Head of caudate nucleus (tissue), 42 donors: Measurements from ENCODE around the gene SEC61A2.
"Not testable (repeated sequence)": the region's sequence is repeated elsewhere in the genome, so short reads cannot be mapped to it uniquely, and the experiment has no call there.

Experiments
- DNase-seq, 42 donors: peaks; one replicate each; pipeline versions ENCODE4 v3.0.0 to v3.0.0-alpha.2; 2020 to 2021; ENCODE audit warnings: mixed read lengths in 7 of 42
- intact Hi-C: fragments of 100-400 bp; cut with DNase I; formaldehyde crosslinking; loops from one replicate; pipeline ENCODE4 v1.15.0; 2022

The SEC61A2 gene

GRCh38 chr10:12129222-12130111 lies at the start of gene SEC61A2:
Gene SEC61A2 (plus strand): TSS chr10:12129677. CDS start chr10:12129788, 111 bp downstream.
- intact Hi-C loops, result loop anchor here (10.0 kb wide), 1 partner anchor 65 kb away; the partner anchor contains the start of genes CDC123 and NUDT5
- DNase-seq, result peak; percentile 83 to 100 (median 97)

- no peak for DNase-seq
- intact Hi-C loops, result no loop called here
These were observed 48.0 kb upstream of the SEC61A2 start for GRCh38 chr10:12081470-12081869.

- DNase-seq, result no peak
- intact Hi-C loops, result no loop called here
These were observed 47.5 kb upstream of the SEC61A2 start for GRCh38 chr10:12081879-12082557.

- no peak for DNase-seq
- intact Hi-C loops, result no loop called here
These were observed 40.6 kb upstream of the SEC61A2 start for GRCh38 chr10:12088919-12089318.

- intact Hi-C loops, result no loop called here
- DNase-seq, result no peak
These were observed 38.1 kb upstream of the SEC61A2 start for GRCh38 chr10:12091421-12091820.

DNA sequence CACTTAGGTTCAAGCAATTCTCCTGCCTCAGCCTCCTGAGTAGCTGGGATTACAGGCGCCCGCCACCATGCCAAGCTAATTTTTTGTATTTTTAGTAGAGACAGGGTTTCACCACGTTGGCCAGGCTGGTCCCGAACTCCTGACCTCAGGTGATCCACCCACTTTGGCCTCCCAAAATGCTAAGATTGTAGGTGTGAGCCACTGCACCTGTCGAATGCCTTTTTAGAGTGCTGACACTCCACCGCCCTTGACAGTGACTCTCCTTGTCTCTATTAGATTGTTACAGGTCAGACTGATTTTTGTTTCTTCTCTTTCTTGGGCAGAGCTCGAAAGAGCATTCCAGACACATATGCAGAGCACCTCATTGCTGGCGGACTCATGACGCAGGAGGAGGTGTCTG lies 32.1 kb upstream of the SEC61A2 start:
- intact Hi-C loops, DNase-seq: not testable (repeated sequence)

DNA sequence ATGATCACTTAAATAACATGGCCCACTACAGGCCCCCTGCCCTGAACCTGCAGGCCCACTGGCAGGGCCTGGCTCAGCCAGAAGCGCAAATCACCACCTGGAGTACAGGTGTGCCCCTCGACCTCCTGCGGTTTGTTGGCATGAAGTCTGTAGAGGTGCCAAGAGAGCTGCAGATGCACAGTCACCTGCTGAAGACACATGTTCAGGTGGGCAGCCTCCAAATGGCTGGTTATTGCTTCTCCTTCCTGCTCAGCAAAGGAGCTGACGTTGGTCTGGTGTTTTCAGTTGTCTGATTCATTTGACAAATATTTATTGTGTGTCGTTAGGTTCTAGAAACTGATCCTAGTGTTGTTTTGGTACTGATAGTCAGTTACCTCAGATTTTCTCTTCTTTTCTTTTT lies 31.7 kb upstream of the SEC61A2 start:
- no peak for DNase-seq
- intact Hi-C loops, result no loop called here

DNA sequence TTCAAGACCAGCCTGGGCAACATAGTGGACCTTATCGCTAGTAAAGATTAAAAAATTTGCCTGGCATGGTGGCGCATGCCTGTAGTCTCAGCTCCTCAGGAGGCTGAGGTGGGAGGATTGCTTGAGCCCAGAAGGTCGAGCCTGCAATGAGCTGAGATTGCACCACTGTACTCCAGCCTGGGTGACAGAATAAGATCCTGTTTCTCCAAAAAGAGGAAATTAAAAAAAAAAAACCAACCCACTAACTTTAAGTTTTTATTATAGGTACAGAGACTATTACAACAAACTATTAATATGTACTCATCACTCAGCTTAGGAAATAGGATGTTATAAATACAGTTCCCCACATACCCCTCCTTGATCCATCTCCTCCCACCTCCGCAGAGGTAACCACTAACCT lies 30.5 kb upstream of the SEC61A2 start:
- intact Hi-C loops, result no loop called here
- DNase-seq, result no peak

GRCh38 chr10:12103802-12104201 lies 25.7 kb upstream of the SEC61A2 start:
- DNase-seq, result no peak
- intact Hi-C loops, result no loop called here

- DNase-seq, result peak in 15 of 42 donors; percentile 3 to 51 (median 31)
- intact Hi-C loops, result no loop called here
These were observed 21.7 kb upstream of the SEC61A2 start for GRCh38 chr10:12107781-12108180.

GRCh38 chr10:12109286-12109685 lies 20.2 kb upstream of the SEC61A2 start:
- no peak for DNase-seq
- intact Hi-C loops, result no loop called here

GRCh38 chr10:12111528-12111927 lies 17.9 kb upstream of the SEC61A2 start:
- intact Hi-C loops, result no loop called here
- DNase-seq, result no peak

DNA sequence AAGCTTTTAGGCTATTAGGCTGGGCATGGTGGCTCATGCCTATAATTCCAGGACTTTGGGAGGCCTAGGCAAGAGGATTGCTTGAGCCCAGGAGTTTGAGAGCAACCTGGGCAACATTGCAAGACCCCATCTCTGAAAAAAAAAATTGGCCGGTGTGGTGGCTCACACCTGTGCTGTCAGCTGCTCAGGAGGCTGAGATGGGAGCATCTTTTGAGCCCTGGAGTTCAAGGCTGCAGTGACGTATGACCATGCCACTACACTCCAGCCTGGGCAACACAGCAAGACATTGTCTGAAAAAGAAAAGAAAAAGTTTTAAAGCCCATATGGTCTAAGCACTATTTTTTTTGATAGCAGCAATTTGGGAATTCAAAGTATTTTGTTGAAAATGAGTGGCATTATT lies 15.8 kb upstream of the SEC61A2 start:
- intact Hi-C loops, result no loop called here
- no peak for DNase-seq

DNA sequence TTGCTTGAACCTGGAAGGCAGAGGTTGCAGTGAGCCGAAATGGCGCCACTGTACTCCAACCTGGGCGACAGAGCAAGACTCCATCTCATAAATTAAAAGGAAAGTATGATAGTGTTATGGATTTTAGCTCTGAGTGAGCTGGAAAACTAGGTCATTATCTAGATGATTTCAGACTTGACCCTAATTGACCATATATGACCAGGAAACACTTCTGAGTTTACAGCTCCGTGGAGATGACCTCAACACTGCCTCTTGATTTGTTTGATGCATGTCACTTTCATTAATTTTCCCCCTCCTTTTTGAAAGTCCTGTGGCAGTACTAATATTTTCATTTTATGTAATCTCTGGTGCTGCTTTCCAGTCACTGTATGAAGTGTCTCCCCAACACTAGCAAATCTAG lies 7.8 kb upstream of the SEC61A2 start:
- DNase-seq, result no peak
- intact Hi-C loops, result loop anchor here (10.0 kb wide), 1 partner anchor 73 kb away; the partner anchor contains the start of genes CDC123 and NUDT5

- DNase-seq, result peak in 30 of 42 donors; percentile 8 to 59 (median 31)
- intact Hi-C loops, result no loop called here
These were observed 878 bp downstream of the SEC61A2 start for GRCh38 chr10:12130237-12130872.

DNA sequence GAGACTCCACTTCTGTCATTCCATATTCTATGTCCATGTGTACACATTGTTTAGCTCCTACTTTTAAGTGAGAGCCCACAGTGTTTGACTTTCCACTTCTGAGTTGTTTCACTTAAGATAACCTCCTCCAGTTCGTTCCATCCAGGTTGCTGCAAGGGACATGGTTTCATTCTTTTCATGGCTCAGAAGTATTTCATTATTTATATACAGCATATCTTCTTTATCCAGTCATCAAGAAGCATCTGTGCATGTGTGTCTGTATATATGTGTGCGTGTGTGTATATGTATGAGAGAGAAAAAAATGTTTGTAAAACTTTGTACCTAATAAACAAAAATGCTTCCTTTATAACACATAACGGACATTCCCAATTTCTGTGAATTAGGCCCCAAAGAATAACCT lies 6.2 kb downstream of the SEC61A2 start:
- no peak for DNase-seq
- intact Hi-C loops, result no loop called here

DNA sequence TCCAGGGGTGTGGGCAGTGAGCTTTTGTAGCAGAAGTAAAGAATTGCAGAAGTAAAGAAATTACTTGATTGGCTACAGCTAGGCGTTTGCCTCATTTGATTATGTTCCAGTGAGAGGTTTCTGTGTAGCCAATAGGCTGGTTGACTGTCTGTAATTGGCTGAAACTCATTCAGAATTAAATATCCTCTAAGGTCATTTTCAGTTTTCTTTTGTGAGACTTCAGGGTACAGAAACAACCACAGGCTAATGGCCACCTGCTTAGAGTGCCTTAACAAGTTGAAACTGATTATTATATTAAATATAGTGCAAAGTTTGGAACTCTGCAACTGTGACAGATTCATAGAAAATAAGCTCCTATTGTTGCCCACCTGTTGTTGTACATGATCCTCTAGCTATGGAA lies 10.6 kb downstream of the SEC61A2 start:
- no peak for DNase-seq
- intact Hi-C loops, result no loop called here

- DNase-seq, result no peak
- intact Hi-C loops, result no loop called here
These were observed 15.1 kb downstream of the SEC61A2 start for GRCh38 chr10:12144538-12144937.

GRCh38 chr10:12150163-12150562 lies 20.7 kb downstream of the SEC61A2 start:
- intact Hi-C loops, result no loop called here
- DNase-seq, result no peak

DNA sequence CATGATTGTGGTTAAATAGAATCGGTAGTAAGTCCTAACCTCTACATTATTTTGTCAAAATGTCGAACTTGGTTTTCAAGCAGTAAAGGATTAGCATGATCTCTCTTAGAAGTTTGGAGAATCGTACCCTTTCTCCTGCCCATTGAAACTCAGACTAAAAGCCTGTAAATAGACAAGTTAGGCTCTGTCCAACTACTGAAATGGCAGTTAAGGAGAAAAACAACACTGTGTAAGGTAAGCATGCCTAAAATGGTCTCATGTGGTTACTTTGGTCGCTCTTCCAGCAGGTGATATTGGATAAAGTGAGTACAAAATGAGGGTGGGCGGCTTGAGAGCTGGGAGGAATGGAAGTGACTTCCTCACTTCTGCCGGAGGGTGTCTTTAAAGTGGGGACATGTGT lies 25.0 kb downstream of the SEC61A2 start:
- DNase-seq, result no peak
- intact Hi-C loops, result no loop called here
